Choroid plexus epithelial cell (primary cell): ENCODE measurements around the gene MRPL55.

Experiments used
- DNase-seq: peaks from one replicate; pipeline ENCODE4 v3.0.0-alpha.2; 2010; ENCODE audit warnings: low read depth
- H3K4me3 ChIP-seq: 2 replicates; pipeline ENCODE4 v1.5.1; 2011; ENCODE audit warnings: low read depth, mild to moderate bottlenecking, control low read depth, low read length, moderate library complexity
- CTCF ChIP-seq: conservative IDR thresholded peaks from 2 replicates; pipeline ENCODE4 v1.5.1; 2011; ENCODE audit warnings: low read depth, mild to moderate bottlenecking, control low read depth, inconsistent platforms, low read length, moderate library complexity

MRPL55 gene

GRCh38 chr1:228089519-228090380, 19.3 kb downstream of the MRPL55 start:
- DNase-seq, result no peak
- H3K4me3 ChIP-seq, result no peak overlapping the region
- TF ChIP-seq CTCF, result no peak

GRCh38 chr1:228088586-228089498, 20.3 kb downstream of the MRPL55 start:
- peak; percentile 15 for DNase-seq
- no peak overlapping the region for H3K4me3 ChIP-seq

GRCh38 chr1:228087771-228088251, 21.3 kb downstream of the MRPL55 start:
- no peak overlapping the region for H3K4me3 ChIP-seq
- TF ChIP-seq CTCF, result no peak
- peak; percentile 52 for DNase-seq

More at GRCh38 chr1:228088586-228089498, 20.3 kb downstream of the MRPL55 start:
- no peak for TF ChIP-seq CTCF

GRCh38 chr1:228085287-228085951, 23.7 kb downstream of the MRPL55 start:
- DNase-seq, result peak; percentile 82
- TF ChIP-seq CTCF, result no peak
- peak overlapping the region; percentile 98 for H3K4me3 ChIP-seq

- no peak for TF ChIP-seq CTCF
- no peak for DNase-seq
- peak overlapping the region; percentile 98 for H3K4me3 ChIP-seq
Observed at GRCh38 chr1:228084797-228085196, 24.3 kb downstream of the MRPL55 start.

- H3K4me3 ChIP-seq, result peak overlapping the region; percentile 98
- TF ChIP-seq CTCF, result no peak
- DNase-seq, result peak; percentile 84
Observed at GRCh38 chr1:228084325-228084724, 24.8 kb downstream of the MRPL55 start.
